ENCODE data around the gene AVPR1B. TPM values are rescaled to one million over a fixed set of nuclear protein-coding genes. Genes with fewer than 3 reads are reported as not detected.

Gene AVPR1B
- total RNA-seq, 1 donor from 2014 or later: not detected

- Mint-ChIP-seq H3K4me1 (ENCODE audit: low read depth, unreplicated experiment) (peaks cover 2% of the 10 kb centered on the region), H3K4me3 (ENCODE audit: unreplicated experiment) (no peak overlapping the region), H3K27me3 (ENCODE audit: unreplicated experiment) (peaks cover 10% of the 10 kb centered on the region), H3K36me3 (ENCODE audit: unreplicated experiment) (peaks cover 5% of the 10 kb centered on the region), H3K27ac (ENCODE audit: unreplicated experiment) (no peak overlapping the region), H3K9me3 (ENCODE audit: unreplicated experiment) (no peaks in the 10 kb centered on the region)
- TF ChIP-seq CTCF (IDR thresholded peaks at IDR 0.05; ENCODE audit: partially characterized antibody, unreplicated experiment): no peak
- no peak for DNase-seq
Observed at GRCh38 chr1:206121269-206121668, 4.1 kb upstream of the AVPR1B start.

GRCh38 chr1:206120406-206120805 is 3.2 kb upstream of the AVPR1B start:
- H3K4me3 Mint-ChIP-seq (ENCODE audit: unreplicated experiment): no peak overlapping the region
- TF ChIP-seq CTCF (IDR thresholded peaks at IDR 0.05; ENCODE audit: partially characterized antibody, unreplicated experiment): no peak
- H3K36me3 Mint-ChIP-seq (ENCODE audit: unreplicated experiment): peaks cover 5% of the 10 kb centered on the region
- no peak overlapping the region for H3K27ac Mint-ChIP-seq (ENCODE audit: unreplicated experiment)
- DNase-seq: no peak
- peaks cover 12% of the 10 kb centered on the region for H3K27me3 Mint-ChIP-seq (ENCODE audit: unreplicated experiment)
- H3K4me1 Mint-ChIP-seq (ENCODE audit: low read depth, unreplicated experiment): peaks cover 2% of the 10 kb centered on the region
- H3K9me3 Mint-ChIP-seq (ENCODE audit: unreplicated experiment): no peaks in the 10 kb centered on the region

- Mint-ChIP-seq H3K4me1 (ENCODE audit: low read depth, unreplicated experiment) (peaks cover 2% of the 10 kb centered on the region), H3K4me3 (ENCODE audit: unreplicated experiment) (peak overlapping the region; percentile 94), H3K9me3 (ENCODE audit: unreplicated experiment) (no peaks in the 10 kb centered on the region), H3K27me3 (ENCODE audit: unreplicated experiment) (peaks cover 22% of the 10 kb centered on the region), H3K36me3 (ENCODE audit: unreplicated experiment) (peaks cover 5% of the 10 kb centered on the region), H3K27ac (ENCODE audit: unreplicated experiment) (no peak overlapping the region)
- no peak for DNase-seq
- no peak for TF ChIP-seq CTCF (IDR thresholded peaks at IDR 0.05; ENCODE audit: partially characterized antibody, unreplicated experiment)
Observed at GRCh38 chr1:206116873-206117150, 376 bp downstream of the AVPR1B start.

GRCh38 chr1:206116191-206116872 is 856 bp downstream of the AVPR1B start:
- peaks cover 2% of the 10 kb centered on the region for H3K4me1 Mint-ChIP-seq (ENCODE audit: low read depth, unreplicated experiment)
- no peak for DNase-seq
- H3K9me3 Mint-ChIP-seq (ENCODE audit: unreplicated experiment): peaks cover 3% of the 10 kb centered on the region
- H3K27ac Mint-ChIP-seq (ENCODE audit: unreplicated experiment): no peak overlapping the region
- H3K27me3 Mint-ChIP-seq (ENCODE audit: unreplicated experiment): peaks cover 22% of the 10 kb centered on the region
- peaks cover 9% of the 10 kb centered on the region for H3K36me3 Mint-ChIP-seq (ENCODE audit: unreplicated experiment)
- no peak overlapping the region for H3K4me3 Mint-ChIP-seq (ENCODE audit: unreplicated experiment)
- no peak for TF ChIP-seq CTCF (IDR thresholded peaks at IDR 0.05; ENCODE audit: partially characterized antibody, unreplicated experiment)

GRCh38 chr1:206115791-206116190 is 1.4 kb downstream of the AVPR1B start:
- peaks cover 23% of the 10 kb centered on the region for H3K27me3 Mint-ChIP-seq (ENCODE audit: unreplicated experiment)
- peaks cover 3% of the 10 kb centered on the region for H3K9me3 Mint-ChIP-seq (ENCODE audit: unreplicated experiment)
- DNase-seq: no peak
- TF ChIP-seq CTCF (IDR thresholded peaks at IDR 0.05; ENCODE audit: partially characterized antibody, unreplicated experiment): no peak
- peaks cover 2% of the 10 kb centered on the region for H3K4me1 Mint-ChIP-seq (ENCODE audit: low read depth, unreplicated experiment)
- peaks cover 10% of the 10 kb centered on the region for H3K36me3 Mint-ChIP-seq (ENCODE audit: unreplicated experiment)
- H3K27ac Mint-ChIP-seq (ENCODE audit: unreplicated experiment): no peak overlapping the region
- H3K4me3 Mint-ChIP-seq (ENCODE audit: unreplicated experiment): no peak overlapping the region
